HG03064 (cell line): ENCODE measurements around the gene RERE.
"Not testable (repeated sequence)": the region's sequence is repeated elsewhere in the genome, so short reads cannot be mapped to it uniquely, and the experiment has no call there.

ENCODE experiments used
- ATAC-seq: cut with Tn5 transposase; IDR thresholded peaks from one replicate; pipeline ENCODE4 v1.9.1; 2021; ENCODE audit warnings: low read depth; ENCODE audit not compliant: unreplicated experiment

The RERE gene

DNA sequence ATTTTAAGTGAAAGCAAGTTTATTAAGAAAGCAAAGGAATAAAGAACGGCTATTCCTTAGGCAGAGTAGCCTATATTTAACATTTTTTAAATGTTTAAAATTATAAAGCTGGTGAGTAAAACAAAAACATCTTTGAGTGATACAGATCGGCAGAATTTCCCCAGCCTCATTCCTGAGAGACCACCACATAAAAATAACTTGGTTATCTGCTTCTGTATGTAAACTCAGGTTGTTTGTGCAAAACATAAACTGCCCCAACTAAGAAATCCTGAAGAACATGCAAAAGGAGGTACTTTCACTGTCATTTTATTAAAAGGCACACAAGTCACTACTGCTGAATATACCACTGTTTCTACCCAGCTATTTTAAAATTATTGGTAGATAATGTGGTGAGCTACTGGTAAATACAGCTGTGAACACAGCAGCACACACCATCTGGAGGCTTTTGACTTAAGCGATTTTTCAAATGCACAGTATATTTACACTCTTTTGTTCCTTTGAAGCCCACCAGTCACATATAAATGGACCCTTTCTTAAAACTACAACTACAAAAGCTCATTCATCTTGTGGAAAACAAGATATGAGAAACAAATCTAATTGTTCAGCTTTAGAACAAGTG, 119.3 kb downstream of the RERE start:
- no peak for ATAC-seq

DNA sequence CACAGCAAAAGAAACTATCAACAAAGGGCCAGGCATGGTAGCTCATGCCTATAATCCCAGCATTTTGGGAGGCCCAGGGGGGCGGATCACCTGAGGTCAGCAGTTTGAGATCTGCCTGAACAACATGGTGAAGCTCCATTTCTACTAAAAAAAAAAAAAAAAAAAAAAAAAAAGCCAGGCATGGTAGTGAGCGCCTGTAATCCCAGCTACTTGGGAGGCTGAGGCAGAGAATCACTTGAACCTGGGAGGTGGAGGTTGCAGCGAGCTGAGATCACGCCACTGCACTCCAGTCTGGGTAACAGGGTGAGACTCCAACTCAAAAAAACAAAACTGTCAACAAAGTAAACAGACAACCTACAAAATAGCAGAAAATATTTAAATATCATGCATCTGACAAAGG, 122.0 kb downstream of the RERE start:
- not testable (repeated sequence) for ATAC-seq

DNA sequence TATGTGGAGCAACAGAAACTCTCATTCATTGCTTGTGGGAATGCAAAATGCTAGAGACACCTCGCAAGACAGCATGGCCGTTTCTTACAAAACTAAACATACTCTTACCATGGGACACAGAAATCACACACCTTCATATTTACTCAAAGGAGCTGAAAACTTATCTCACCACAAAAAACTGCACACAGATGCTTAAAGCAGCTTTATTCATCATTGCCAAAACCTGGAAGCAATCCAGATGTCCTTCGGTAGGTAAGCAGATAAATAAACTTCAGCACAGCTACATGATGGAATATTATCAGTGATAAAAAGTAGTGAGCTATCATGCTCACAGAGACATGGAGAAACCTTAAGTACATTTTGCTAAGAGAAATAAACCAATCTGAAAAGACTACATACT, 124.3 kb downstream of the RERE start:
- no peak for ATAC-seq

DNA sequence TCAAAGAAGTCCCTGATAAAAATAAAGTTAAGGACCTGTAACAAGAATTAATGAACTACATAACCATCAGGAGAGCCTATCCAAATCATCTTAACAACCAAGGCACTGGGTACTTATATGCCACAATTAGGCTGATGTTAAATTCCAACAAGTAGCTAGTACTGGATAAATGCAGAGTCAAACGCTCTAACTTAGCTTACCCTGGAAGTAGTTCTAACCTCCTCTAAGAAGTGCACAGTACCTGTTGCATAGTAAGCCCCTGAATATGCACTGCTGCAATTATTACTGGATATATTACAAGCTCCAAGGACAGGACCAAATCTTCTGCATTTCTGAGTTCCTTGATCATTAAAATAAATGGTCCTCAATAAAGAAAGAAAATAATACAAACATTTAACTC, 125.8 kb downstream of the RERE start:
- ATAC-seq: no peak

DNA sequence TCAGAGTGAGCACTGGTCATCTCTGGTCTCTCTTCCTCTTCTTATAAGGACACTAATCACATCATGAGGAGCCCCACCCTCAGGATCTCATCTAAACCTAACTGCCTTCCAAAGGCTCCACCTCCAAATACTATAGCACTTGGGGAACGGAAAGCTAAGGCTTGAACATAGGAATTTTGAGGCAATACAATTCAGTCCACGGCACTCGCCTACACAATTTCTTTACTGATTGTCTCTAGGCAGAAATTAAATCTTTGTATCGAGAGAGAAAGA, 127.3 kb downstream of the RERE start:
- ATAC-seq: no peak

DNA sequence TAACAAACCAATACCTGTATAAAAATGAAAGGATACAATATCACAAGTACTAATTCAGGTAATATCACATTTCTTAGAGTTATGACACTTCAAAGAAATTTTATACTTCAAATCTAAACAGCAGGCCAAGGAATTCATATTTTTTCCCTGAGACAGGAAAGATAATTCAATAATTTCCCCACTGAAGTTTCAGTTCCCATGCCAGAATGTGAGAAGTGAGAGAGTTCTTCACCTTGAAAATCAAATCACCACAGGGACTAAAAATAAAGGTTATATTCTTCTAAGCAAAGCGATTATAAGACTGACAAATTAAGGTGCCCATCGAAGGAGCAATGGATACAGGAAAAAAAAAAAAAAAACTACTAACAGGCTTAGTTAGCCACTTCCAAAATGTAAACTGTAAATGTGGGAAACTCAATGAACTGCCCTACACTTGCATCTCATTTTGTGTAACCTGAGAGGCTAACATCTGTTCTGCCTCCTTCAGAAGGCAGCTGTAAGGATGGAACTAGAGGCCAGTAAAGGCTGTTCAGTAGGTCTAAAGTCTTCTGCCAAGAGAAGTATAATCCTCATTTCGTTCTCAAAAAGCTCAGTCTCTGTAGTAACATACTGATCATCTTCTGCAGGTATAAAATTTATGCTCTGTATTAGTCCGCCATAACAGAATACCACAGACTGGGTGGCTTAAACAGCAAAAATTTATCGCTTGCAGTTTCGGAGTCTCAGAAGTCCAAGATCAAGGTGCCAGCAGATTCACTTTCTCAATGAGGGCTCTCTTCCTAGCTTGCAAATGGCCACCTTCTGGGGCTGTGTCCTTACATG, 127.8 kb downstream of the RERE start:
- ATAC-seq: no peak

DNA sequence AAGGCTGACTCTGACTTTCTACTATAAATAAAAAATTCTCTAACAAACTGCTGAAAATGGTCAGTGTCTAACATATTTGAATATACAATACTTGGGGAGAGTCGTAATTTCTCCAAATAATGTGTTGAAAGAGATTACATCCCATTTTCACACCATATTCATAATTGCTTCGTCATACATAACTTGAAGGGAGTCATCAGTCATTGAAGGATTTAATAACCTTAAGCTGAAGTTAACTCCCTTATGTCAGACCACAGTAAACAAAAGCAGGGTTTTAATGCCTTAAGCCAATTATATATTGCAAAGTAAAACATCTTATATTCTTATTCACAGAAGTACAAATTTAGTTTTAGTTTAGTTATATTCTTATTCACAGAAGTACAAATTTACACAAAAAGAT, 129.9 kb downstream of the RERE start:
- no peak for ATAC-seq

DNA sequence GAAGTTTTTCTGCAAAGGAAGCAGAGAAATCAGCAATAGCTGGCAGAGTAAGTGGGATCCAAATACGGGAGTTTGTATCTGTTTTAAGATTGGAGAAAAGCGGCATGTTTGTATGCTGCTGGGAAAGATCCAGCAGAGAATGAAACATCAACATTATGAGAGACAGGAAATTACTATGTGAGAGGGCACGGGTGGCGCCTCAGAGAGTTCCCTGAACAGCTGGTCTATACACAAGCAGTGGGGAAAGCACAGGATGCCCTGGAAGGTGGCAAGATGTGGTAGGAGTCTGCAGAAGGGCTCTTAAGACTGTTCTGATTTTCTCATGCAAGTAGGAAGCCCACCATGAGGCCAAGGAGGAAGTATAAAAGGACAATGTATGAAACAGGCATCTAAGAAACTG, 130.4 kb downstream of the RERE start:
- no peak for ATAC-seq

DNA sequence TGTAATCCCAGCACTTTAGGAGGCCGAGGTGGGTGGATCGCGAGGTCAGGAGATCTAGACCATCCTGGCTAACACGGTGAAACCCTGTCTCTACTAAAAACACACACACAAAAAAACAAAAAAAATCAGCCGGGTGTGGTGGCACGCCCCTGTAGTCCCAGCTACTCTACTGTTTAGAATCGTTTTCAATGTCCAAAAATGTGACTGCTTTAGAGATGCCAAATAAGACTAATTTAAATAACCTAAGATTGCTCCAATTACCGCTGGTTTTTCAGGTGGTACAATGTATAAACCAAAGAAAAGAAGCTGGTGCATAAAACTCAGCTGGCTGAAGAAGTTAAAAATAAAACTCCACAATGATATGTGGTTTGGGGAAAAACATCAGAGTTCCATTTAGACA, 132.0 kb downstream of the RERE start:
- no peak for ATAC-seq

DNA sequence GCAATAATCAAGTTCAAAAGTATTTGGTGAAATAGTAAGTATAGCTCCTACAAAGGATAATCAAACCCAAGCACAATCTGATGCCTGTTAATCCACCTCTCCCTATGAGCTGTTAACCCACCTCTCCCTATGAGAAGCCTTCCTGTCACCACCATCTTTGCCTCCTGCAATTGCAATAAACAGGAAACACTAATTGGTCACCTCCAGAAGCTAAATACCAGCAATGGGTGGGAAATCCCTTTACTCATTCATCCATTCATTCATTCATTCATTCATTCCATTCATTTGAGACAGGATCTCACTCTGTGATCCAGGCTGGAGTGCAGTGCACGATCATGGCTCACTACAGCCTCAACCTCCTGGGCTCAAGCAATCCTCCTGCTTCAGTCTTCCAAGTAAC, 132.8 kb downstream of the RERE start:
- ATAC-seq: no peak

DNA sequence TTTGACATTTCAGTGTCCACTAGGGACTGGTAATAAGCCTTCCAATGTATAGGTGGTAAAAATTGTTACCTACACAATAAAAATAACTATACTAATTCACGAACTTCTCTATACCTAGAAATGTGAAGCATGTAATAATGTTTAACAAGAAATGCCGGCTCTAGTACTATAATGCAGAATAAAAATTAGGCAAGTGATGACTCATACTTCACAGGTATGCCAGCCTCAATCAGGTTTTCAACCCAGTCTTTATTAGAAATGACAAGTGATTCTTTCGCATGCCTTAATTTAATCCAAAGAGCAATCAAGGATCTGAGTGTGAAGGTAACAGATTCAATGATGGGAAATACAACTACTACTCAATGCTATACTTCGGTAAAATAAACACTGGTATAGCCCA, 134.9 kb downstream of the RERE start:
- ATAC-seq: no peak

DNA sequence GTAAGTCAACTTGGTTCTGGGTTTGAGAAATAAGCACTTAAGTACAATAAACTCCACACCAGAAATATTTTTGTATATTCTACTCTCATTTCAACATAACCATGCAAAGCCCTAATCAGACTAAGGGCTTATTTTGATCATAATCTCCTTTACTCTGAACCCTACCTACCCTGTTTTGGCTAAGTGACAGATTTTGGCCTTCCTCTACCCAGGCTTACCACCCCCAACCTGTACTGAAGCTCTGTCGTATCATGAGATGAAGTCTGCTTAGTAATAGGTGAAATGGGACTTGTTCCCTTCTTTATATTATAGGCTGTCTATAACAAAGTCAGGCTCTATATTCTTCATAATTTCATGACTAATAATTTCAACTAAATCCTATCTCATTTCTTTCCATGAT, 135.5 kb downstream of the RERE start:
- ATAC-seq: no peak

DNA sequence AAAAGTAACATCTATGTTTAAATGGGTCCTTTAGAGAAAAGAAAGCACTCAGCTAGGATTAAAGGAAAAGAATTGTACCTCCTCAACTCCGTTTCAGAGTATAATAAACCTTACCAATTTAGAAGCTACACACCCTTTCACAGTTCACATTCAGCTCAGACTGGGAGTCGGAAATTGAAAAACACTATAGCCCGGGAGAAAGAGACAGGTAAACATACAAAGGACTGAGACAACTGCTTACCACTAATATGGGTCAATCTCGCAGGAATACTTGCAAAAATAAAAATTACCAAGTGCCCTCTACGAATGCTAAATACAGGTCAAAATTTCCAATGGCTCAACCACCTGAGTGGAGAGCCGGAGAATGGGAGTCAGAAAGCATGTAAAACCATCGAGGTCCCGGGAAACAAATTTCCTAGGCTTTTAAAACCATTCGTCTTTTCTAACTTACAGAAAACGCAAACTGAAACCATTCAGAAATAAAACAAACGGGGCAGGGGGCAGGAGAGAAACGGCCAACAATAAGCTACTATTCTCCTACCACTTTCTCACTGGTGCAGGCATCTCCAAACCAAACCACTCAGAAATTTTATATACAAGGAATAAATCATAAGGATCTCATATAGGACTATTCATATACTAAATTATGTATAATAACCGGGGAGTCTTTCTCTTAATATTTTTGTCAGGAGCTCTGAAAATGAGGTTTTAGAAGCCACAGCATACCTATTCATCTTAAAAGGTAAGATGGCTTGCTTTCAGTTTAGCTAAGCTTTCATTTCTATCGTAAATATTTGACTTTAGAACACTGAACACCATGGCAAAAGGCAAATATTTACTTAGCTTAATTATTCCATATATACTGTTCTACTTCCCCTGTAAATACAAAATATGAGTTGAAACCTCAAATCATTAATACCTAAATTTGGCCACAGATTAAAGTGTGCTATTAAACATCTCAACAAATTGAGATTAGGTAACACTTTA, 136.5 kb downstream of the RERE start:
- ATAC-seq: no peak

DNA sequence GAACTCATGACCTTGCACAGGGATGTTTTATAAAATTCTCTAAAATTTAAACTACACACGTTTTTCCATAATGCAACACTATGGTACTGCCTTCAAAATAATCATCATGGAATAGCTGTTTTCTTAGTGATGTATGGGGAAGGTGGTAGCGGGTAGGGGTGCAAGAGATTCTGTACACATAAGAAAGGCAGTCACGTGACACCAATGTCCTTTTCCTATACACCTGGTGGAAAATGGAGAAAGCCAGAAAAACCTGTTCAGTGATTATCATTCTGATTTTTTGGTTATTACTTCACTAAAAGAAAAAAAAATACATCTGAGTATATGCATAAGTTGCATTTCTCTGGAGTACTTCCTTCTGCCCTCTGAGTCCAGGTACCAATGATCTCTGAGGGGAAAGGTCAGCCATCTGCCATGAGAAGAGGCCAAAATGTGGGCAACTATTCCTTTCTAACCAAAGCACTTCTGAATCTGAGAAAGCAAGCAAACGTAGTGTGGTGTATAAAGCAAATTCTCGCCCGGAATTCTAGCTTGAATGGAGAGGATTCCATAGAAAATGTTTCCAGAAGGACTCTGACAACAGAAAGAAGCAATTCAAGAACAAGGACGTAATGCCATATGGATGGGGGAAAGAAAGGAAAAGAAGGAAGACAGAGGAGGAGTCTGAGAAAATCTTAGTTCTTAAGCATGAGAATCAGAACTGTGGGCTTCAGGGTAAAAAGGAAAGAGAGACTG, 137.3 kb downstream of the RERE start:
- ATAC-seq: no peak

DNA sequence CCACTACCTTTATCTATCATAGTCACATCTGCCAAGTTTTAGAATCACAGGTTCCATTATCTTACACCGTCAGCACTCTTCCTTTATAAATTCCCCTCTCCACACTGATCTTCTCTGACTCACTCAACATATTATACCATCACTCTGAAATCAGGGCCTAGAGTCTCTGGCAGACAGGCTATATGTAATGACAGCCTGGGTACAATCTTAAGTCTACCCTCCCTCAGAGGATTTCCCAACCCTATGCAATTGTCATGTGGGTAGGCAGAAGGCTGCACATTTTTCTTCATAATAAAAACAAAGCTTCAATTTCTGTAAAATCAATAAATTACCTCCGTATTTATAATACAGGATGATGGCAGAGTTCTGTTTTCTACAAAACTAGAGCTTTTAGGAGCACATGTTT, 138.0 kb downstream of the RERE start:
- ATAC-seq: no peak

DNA sequence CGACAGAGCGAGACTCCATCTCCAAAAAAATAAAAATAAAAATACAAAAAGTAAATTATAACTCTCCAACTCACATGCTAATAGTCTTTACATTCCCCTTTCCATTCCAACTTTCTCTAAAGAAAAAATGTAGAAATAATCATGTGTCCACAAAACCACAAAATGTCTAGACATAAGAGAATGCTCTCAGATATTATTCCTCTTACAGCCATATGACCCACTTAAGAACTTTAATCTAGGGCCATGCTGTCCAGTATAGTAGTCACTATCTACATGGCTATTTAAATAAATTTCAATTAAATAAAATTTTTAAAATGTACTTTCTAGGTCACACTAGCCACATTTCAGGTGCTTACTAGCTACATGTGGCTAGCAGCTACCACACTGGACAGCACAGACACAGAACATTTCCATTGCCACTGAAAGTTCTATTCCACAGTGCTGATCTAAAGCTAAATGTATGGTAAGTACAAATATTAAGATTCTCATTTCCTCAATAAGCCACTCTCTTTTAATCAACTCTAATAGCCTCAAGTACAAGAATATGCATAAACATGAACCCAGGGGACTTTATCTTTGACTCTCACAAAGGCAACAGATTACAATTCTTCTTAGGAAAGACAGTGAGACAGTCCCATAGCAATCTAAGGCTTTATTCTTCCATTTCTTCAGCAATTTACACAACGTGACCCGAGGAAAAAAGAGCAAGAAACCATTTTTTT, 138.6 kb downstream of the RERE start:
- ATAC-seq: no peak

DNA sequence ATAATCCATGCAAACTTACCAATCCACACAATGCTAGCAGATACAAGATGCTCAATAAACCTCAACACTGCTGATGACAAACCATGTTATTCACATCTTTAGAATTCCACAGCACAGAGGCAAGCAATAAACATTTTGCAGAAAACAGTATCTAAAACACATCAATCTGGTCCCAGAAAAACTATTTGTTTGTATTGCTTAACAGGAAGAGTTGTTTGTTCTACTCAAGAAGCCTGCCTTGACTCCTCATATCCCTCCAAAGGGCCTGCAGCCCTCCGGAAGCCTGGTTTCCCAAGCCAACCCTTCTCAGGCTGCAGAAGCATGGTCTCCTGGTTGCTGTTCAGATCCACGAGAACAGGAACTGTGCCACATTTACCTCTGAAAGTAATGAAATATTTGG, 139.7 kb downstream of the RERE start:
- no peak for ATAC-seq

DNA sequence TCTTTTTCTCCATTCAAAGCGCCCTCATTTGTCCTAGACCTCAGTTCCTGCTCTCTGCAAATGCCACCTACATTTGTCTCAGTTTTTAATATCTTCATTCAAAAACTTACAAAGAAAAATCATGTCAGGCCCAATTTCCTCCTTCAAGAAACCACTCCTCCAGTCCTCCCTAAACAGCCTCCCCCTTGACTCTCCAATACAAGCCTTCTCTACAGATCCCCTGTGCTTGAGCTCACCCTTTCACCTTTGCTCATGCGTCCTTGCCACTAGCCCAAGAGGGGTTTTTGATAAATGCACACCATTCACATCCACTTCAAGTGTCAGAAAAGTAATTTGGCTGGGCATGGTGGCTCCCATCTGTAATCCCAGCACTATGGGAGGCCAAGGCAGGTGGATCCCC, 140.6 kb downstream of the RERE start:
- ATAC-seq: no peak

DNA sequence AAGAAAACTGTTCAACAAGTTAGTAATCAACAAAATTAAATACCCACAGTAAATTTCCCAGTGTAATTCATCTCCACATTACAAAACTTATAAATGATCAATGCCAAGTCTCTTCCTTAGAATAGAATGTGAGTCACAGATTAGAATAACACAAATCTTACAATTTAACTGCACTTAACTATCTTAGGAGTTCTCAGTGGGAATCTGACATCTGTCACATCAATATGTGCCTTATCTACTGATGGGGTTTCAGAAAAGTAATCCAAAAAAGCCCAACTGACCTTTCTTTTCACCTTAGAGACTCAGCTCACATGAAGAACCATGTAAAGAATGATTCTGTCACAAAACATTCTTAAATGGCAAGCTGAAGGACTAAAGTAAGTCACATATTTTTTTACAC, 141.4 kb downstream of the RERE start:
- ATAC-seq: no peak

DNA sequence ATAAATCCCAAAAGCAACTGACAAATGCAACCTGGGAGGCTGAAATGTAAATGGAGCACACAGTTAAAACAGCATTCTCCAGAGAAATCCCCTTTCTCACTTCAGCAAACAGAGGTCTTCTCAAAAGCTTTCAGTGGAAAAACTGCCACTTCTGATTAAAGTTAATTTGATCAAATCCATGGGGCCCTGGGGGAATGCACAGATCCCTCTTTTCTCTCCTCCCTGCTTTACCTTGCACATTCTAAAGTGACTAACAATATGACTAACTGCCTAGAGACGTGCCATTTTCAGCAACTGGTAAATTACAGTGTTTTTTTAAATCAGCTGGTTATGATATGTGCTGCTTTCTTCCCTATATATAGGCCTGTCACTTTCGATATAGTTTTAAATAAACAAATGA, 142.5 kb downstream of the RERE start:
- ATAC-seq: no peak
